ENCODE measurements around the gene KLHDC8A.
"Not testable (repeated sequence)": the region's sequence is repeated elsewhere in the genome, so short reads cannot be mapped to it uniquely, and the experiment has no call there.

The KLHDC8A gene

GRCh38 chr1:205317311-205317917 lies 39.3 kb downstream of the KLHDC8A start:
- peak; percentile 50 for DNase-seq

- DNase-seq = no peak
These were observed 40.6 kb downstream of the KLHDC8A start for GRCh38 chr1:205316161-205316566.

DNA sequence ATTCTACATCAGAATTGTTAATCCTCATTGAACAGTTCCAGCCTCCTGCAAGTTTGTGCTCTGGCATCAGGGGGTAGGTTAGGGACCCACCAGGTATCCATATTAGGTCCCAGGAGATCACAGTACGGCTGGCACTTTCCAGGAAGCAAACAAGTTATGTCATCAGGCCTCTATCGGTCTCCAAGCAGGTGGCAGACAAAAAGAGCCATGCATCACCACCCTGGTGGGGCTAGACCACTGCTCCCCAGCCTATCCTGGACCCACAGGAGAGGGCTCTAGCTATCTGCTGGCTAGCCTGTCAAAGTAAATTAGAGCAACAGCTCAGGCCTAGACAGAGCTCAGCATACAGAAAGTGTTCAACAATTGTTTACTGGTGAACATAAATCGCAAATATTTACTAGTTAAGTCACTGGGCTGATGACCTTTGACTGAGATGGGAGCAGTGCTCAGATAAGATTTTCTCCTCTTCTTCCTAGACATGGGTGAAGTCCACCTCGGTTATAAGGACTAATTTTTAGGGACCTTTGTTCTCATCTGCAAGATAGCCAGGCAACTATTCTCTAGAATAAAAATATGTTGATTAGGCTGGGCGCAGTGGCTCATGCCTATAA lies 41.6 kb downstream of the KLHDC8A start:
- DNase-seq = no peak

- DNase-seq = peak; percentile 70
These were observed 43.0 kb downstream of the KLHDC8A start for GRCh38 chr1:205313563-205314308.

DNA sequence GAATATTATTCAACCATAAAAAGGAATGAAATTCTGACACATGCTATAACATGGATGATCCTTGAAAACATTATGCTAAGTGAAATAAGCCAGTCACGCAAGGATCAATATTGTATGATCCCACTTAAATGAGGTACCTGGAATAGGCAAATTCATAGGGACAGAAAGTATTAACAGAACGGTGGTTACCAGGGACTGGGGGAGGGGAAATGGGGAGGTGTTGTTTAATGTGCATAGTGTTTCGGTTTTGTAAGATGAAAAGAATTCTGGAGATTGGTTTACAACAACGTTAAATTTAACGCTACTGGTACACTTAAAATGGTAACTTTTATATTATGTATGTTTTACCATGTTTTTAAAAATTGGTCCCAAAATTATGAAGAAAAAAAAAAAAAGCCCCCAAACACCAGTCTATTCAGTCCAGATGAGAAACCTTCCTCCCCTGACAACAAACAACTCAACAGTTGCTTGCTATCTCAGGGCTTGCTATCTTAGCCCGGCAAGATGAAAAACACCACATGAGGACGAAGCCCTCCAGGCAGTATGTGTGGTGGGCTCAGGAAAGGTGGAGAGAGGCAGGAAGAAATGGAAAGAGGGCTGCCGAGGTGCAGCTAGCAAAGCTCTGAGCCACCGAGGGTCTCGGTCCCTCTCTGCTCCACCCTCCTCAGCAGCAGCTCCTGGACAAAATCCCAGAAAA lies 43.7 kb downstream of the KLHDC8A start:
- DNase-seq = no peak

DNA sequence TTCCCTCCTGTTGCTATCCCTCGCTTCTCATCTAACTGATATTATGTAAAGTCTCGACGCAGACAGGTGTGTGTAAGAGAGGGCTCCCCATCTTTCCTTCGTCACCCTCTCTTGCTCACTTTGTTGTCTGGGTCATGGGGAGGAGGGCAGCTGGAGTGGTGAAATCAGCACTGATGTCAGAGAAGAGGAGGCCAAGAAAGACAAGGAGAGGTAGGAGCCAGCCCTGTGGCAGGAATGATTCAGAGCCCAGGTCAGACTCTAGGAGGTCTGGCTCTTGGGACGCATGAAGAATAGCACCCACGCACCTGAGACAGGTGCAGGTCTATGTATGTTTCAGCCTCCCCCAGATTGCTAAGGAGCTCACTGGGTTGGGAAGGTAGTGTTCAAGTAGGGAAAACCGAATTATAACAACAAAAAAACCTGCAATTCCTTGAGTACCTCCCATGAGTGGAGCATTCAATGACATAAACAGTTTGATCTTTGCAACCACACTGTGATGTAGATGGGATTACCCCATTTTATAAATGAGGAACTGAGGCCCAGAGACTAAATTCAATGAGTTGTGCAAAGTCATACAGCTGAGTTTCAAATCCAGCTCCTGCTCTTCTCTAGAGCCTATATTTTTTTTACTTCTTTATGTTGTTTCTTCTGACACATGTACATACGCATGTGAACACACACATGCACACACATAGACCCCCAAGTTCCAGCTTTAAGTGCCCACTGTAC lies 45.6 kb downstream of the KLHDC8A start:
- no peak for DNase-seq

DNA sequence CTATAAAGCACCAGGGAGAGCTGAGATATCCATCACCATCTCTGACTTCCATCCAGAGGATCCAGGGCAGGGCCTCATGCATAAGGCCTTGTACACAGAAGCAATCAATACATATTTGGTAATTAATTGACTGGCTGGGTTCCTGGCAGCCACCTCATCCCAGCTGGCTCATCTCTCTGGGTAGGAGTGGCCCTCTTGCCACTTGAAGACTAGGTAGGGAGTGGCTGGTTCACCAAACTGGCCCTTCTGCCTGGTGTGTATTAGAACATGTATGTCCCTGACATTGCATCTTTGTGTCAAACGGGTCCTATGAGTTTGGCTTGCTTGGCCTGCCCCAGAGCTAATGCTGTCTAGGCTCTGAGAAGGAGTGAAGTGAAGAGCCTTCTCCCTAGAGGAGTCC lies 47.0 kb downstream of the KLHDC8A start:
- no peak for DNase-seq

DNA sequence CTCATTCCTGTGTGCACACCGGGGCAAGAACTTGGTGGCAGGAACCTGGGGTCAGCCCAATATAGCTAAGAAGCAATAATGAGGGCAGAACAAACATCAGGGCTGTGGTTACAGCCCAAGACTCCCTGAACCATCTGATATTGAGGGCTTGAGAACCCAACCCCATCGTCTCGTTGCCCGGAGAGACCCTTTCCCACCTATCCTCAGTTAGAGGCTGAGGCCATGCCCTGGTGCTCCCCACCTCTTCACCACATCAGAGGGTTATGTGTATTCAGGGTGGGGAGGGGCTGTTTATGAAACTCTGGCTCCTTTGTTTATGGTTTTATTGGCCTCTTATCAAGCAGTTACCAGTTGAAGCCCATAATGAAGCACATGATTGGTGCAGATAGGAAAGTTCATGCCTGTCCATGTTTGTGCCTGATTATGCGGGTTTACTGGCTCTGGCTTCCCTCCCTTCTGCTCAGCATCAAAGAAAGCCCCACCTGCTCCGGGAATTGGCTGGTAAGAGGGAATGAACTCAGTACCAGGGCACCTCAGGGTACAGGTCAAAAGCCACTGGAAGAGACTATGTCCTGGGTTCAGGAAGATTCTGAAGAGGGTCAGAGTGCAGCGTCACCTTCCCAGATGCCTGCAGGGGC lies 49.7 kb downstream of the KLHDC8A start:
- DNase-seq = no peak

DNA sequence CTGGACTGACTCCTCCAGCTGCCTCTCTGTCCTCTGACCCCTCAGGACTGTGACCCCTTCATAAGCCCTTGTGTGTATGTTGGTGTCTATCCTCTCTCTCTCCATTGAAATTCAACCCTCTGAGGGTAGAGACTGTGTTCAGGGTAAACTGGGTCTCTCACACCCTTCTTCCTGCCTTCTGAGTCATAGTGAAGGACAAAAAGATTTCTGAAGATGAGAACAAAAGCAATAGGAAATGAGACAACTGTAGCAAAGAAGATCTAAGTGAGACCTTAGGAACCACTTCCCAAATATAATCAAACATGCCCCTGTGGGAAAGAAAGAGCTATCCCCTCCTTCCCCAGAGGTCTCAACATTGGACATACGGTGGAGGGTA lies 52.0 kb downstream of the KLHDC8A start:
- DNase-seq = no peak

DNA sequence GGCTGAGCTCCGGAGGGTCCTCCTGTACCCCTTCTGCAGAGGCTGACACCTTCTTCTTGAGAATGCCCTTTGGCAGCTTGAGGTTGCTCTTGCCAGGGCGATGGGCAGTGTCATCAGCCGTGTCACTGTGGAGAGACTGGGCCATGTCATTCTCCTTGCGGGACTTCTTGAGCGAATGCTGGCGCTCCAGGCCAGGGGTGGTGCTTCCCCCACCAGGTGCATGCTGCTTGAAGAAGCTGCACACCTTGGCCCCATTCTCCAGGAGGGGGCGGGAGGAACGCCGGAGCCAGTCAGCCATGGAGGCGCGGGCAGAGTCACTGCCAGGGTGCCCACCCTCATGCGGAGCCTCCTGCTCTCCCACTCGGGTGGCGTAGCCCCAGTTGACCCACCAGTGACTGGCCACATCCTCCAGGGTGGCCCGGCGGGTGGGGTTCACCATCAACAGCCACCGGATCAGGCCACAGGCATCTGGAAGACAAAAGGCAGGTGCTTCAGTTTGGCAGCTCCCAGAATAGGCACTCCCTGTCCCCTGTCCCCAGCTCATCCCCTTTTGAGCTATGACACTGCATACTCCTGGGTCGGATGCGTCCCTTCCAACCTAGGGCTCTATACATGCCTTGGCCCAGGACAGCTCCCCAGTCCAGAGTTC lies 52.6 kb downstream of the KLHDC8A start:
- no peak for DNase-seq

DNA sequence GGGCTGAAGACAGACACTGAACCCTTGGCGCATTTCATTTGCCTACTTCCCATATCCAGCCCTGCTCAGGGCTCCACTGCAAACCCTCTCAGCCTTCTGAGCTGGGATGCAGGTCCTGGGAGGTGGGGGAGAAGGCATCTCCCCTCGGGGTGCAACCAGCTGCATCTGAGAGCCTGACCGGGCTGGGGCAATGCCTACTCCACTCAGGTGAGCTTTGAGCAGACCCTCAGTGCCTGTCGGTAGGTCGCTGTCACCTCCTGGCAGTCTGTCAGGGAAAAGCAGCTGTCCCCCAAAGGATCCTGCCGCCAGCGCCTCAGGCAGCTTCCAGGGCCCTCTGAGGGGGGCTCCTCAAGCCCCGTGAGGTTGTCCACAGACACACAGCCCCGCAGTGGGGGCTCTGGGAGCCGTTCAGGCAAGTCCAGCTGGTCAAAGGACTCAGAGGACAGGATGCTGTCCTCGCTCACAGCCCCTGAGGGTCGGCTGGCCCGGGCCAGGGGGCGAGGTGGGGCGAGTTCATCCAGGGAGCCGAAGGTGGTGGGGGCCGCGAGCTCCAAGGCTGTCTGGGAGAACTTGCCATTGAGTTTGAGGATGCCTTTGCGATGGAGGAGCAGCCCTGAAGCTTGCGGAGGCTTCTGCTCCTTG lies 53.4 kb downstream of the KLHDC8A start:
- DNase-seq = no peak

- DNase-seq = no peak
These were observed 54.7 kb downstream of the KLHDC8A start for GRCh38 chr1:205301842-205302588.

DNA sequence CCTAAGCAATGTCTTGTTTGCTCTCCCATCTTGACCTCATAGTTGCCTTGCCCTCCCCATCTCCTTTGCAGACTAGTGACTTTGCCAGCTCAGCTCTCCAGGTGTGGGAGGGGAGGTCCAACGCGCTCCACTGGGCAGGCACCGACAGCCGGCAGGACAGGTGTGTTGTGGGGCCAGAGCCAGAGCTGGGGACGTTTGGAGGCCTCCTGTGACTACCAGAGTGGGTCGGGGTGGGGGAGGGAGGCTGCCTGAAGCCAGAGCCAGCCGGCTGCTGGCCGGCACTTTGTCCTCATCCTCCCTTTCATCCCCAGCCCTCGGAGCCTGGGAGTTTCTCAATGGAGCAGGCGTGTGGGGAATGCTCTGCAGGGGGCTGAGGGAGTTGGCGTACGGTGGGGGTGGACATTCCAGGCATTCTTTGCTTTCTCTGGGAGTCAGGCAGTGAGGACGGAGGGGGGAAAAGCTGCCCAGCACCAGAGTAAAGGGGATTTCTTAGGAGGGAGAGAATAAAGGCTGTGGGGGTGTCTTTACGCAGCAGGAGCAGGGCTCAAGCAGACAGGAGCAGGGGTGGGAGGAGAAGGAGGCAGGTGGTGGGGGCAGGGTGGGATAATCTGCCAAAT lies 55.4 kb downstream of the KLHDC8A start:
- DNase-seq = peak; percentile 62

- DNase-seq = no peak
These were observed 56.6 kb downstream of the KLHDC8A start for GRCh38 chr1:205300149-205300548.

GRCh38 chr1:205298191-205298994 lies 58.3 kb downstream of the KLHDC8A start:
- no peak for DNase-seq

- DNase-seq = not testable (repeated sequence)
These were observed 59.1 kb downstream of the KLHDC8A start for GRCh38 chr1:205297546-205298177.

GRCh38 chr1:205296154-205296553 lies 60.6 kb downstream of the KLHDC8A start:
- DNase-seq = no peak

- no peak for DNase-seq
These were observed 61.8 kb downstream of the KLHDC8A start for GRCh38 chr1:205294934-205295333.
